ENCODE results near the gene GPR78. TPM values are rescaled to one million over a fixed set of nuclear protein-coding genes. Genes with fewer than 3 reads are reported as not detected.

The GPR78 gene
- total RNA-seq, 1 donor from 2014 or later = 0.16 TPM

- no peaks in the 10 kb centered on the region for H3K79me2 ChIP-seq (ENCODE audit: insufficient read depth, low read length)
- no peak for FAIRE-seq
- no peak overlapping the region for H3K9ac ChIP-seq (ENCODE audit: low read length)
- no peak overlapping the region for H3K4me3 ChIP-seq (ENCODE audit: insufficient read depth, low read depth, low read length)
- no peaks in the 10 kb centered on the region for H3K9me3 Mint-ChIP-seq (ENCODE audit: unreplicated experiment)
- no peaks in the 10 kb centered on the region for H3K36me3 ChIP-seq (ENCODE audit: insufficient read depth, low read length)
- no peaks in the 10 kb centered on the region for H3K36me3 Mint-ChIP-seq (ENCODE audit: low read depth, unreplicated experiment)
- H3K4me1 Mint-ChIP-seq (ENCODE audit: low read depth, unreplicated experiment) = no peaks in the 10 kb centered on the region
- H3K4me3 Mint-ChIP-seq (ENCODE audit: unreplicated experiment) = no peak overlapping the region
- H2AFZ ChIP-seq (ENCODE audit: low read depth, low read length) = no peak overlapping the region
- H3K27ac ChIP-seq (ENCODE audit: low read depth, low read length) = no peak overlapping the region
- no peak overlapping the region for H3K4me2 ChIP-seq (ENCODE audit: low read length)
- H3K9me3 ChIP-seq (ENCODE audit: insufficient read depth, low read depth, low read length) = no peaks in the 10 kb centered on the region
- no peak overlapping the region for H3K27ac Mint-ChIP-seq (ENCODE audit: unreplicated experiment)
- H3K27me3 ChIP-seq (ENCODE audit: insufficient read depth, low read length) = peaks cover 52% of the 10 kb centered on the region
- DNase-seq (ENCODE audit: low read depth) = no peak
- peaks cover 80% of the 10 kb centered on the region for H3K27me3 Mint-ChIP-seq (ENCODE audit: low read depth, unreplicated experiment)
- TF ChIP-seq EZH2 (IDR thresholded peaks at IDR 0.05; ENCODE audit: insufficient read depth, low read length) = no peak
- TF ChIP-seq, protein P1, sequence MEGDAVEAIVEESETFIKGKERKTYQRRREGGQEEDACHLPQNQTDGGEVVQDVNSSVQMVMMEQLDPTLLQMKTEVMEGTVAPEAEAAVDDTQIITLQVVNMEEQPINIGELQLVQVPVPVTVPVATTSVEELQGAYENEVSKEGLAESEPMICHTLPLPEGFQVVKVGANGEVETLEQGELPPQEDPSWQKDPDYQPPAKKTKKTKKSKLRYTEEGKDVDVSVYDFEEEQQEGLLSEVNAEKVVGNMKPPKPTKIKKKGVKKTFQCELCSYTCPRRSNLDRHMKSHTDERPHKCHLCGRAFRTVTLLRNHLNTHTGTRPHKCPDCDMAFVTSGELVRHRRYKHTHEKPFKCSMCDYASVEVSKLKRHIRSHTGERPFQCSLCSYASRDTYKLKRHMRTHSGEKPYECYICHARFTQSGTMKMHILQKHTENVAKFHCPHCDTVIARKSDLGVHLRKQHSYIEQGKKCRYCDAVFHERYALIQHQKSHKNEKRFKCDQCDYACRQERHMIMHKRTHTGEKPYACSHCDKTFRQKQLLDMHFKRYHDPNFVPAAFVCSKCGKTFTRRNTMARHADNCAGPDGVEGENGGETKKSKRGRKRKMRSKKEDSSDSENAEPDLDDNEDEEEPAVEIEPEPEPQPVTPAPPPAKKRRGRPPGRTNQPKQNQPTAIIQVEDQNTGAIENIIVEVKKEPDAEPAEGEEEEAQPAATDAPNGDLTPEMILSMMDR (IDR thresholded peaks at IDR 0.05; ENCODE audit: insufficient read depth, low read depth, low read length) = no peak
- no peaks in the 10 kb centered on the region for H3K4me1 ChIP-seq (ENCODE audit: insufficient read depth, low read length)
- no peaks in the 10 kb centered on the region for H4K20me1 ChIP-seq (ENCODE audit: insufficient read depth, low read length)
Observed at GRCh38 chr4:8582016-8582415, 1.8 kb downstream of the GPR78 start.

DNA sequence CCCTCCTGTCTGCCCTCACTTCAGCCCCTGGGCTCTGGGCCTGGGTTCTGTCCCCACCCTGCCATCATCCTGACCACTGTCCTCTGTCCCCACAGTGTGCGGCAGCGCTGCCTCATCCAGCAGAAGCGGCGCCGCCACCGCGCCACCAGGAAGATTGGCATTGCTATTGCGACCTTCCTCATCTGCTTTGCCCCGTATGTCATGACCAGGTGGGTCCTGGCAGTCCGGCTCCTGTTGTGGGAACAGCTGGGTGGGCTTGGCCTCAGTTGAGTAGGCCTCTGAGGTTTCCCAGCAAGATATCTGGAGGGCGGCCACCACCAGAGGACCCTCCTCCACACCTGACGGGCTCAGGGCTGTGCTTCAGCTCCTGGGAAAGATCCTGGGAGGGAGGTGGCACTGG is 2.2 kb downstream of the GPR78 start:
- H3K4me1 Mint-ChIP-seq (ENCODE audit: low read depth, unreplicated experiment) = no peaks in the 10 kb centered on the region
- Histone ChIP-seq H3K27me3 (ENCODE audit: insufficient read depth, low read length) (peaks cover 48% of the 10 kb centered on the region), H3K4me1 (ENCODE audit: insufficient read depth, low read length) (no peaks in the 10 kb centered on the region), H3K36me3 (ENCODE audit: insufficient read depth, low read length) (no peaks in the 10 kb centered on the region), H3K4me2 (ENCODE audit: low read length) (no peak overlapping the region), H3K4me3 (ENCODE audit: insufficient read depth, low read depth, low read length) (no peak overlapping the region), H4K20me1 (ENCODE audit: insufficient read depth, low read length) (no peaks in the 10 kb centered on the region), H2AFZ (ENCODE audit: low read depth, low read length) (no peak overlapping the region), H3K79me2 (ENCODE audit: insufficient read depth, low read length) (no peaks in the 10 kb centered on the region), H3K27ac (ENCODE audit: low read depth, low read length) (no peak overlapping the region), H3K9me3 (ENCODE audit: insufficient read depth, low read depth, low read length) (no peaks in the 10 kb centered on the region), H3K9ac (ENCODE audit: low read length) (no peak overlapping the region)
- H3K27me3 Mint-ChIP-seq (ENCODE audit: low read depth, unreplicated experiment) = peaks cover 80% of the 10 kb centered on the region
- no peak for DNase-seq (ENCODE audit: low read depth)
- no peak for FAIRE-seq
- no peak overlapping the region for H3K27ac Mint-ChIP-seq (ENCODE audit: unreplicated experiment)
- H3K9me3 Mint-ChIP-seq (ENCODE audit: unreplicated experiment) = no peaks in the 10 kb centered on the region
- H3K4me3 Mint-ChIP-seq (ENCODE audit: unreplicated experiment) = no peak overlapping the region
- TF ChIP-seq, protein P1 (IDR thresholded peaks at IDR 0.05; ENCODE audit: insufficient read depth, low read depth, low read length) = no peak
- TF ChIP-seq EZH2 (IDR thresholded peaks at IDR 0.05; ENCODE audit: insufficient read depth, low read length) = no peak
- no peaks in the 10 kb centered on the region for H3K36me3 Mint-ChIP-seq (ENCODE audit: low read depth, unreplicated experiment)

DNA sequence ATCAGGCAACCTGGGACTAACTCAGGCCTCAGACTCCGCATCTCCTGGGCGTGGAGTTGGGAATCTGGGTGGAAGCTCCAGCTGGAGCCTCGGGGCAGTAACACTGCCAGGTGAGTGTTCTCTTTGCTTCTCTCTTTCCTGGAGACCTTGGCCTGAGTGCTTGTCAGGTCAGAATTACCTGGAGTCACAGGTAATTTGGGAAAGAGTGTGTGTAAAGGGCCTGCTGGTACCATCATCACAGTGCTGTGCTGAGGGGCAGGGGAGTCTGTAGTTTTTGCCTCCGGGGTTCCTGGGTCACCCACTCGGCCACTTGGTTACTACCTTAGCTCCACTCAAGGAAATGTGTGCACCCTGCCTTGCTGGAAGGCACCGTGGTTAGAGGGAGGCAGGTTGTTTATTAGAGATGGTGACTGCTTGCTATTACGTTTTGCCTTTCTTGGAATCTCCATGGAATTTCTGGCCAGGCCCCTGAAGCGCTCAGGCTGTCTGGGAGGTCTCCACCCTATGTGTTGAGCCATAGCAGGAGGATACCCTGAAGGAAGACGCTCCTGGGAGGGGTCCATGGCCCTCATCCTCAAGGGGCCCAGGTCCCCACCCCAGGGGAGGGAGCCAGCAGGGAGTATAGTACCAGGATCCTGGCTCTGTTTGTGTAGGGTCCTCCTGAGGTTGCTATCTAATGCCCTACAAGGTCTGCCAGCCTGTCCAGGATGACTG is 2.9 kb downstream of the GPR78 start:
- Mint-ChIP-seq H3K27me3 (ENCODE audit: low read depth, unreplicated experiment) (peaks cover 81% of the 10 kb centered on the region), H3K9me3 (ENCODE audit: unreplicated experiment) (no peaks in the 10 kb centered on the region), H3K4me3 (ENCODE audit: unreplicated experiment) (no peak overlapping the region), H3K27ac (ENCODE audit: unreplicated experiment) (no peak overlapping the region), H3K4me1 (ENCODE audit: low read depth, unreplicated experiment) (no peaks in the 10 kb centered on the region), H3K36me3 (ENCODE audit: low read depth, unreplicated experiment) (no peaks in the 10 kb centered on the region)
- Histone ChIP-seq H3K4me3 (ENCODE audit: insufficient read depth, low read depth, low read length) (no peak overlapping the region), H4K20me1 (ENCODE audit: insufficient read depth, low read length) (no peaks in the 10 kb centered on the region), H3K9ac (ENCODE audit: low read length) (no peak overlapping the region), H3K79me2 (ENCODE audit: insufficient read depth, low read length) (no peaks in the 10 kb centered on the region), H3K36me3 (ENCODE audit: insufficient read depth, low read length) (no peaks in the 10 kb centered on the region), H3K9me3 (ENCODE audit: insufficient read depth, low read depth, low read length) (no peaks in the 10 kb centered on the region), H3K27ac (ENCODE audit: low read depth, low read length) (no peak overlapping the region), H3K27me3 (ENCODE audit: insufficient read depth, low read length) (peaks cover 45% of the 10 kb centered on the region), H3K4me2 (ENCODE audit: low read length) (no peak overlapping the region), H3K4me1 (ENCODE audit: insufficient read depth, low read length) (no peaks in the 10 kb centered on the region), H2AFZ (ENCODE audit: low read depth, low read length) (no peak overlapping the region)
- DNase-seq (ENCODE audit: low read depth) (no peak), FAIRE-seq (no peak)
- no peak for TF ChIP-seq EZH2 (IDR thresholded peaks at IDR 0.05; ENCODE audit: insufficient read depth, low read length)
- TF ChIP-seq, protein P1 (IDR thresholded peaks at IDR 0.05; ENCODE audit: insufficient read depth, low read depth, low read length) = no peak
